Esophagus (tissue), 2 donors: ENCODE data around the gene CEACAM8. TPM values are rescaled to one million over a fixed set of nuclear protein-coding genes. Genes with fewer than 3 reads are reported as not detected.
"Not testable (repeated sequence)": the region's sequence is repeated elsewhere in the genome, so short reads cannot be mapped to it uniquely, and the experiment has no call there.

Experiments used
- H3K27ac ChIP-seq, 2 donors: one replicate each; pipeline ENCODE4 v1.5.1; 2013; ENCODE audit warnings: low read depth in 2 of 2, mild to moderate bottlenecking in 2 of 2, inconsistent platforms in 1 of 2, low read length in 1 of 2, moderate library complexity in 1 of 2
- H3K27me3 ChIP-seq, 2 donors: one replicate each; pipeline ENCODE4 v1.6.1; 2013; ENCODE audit warnings: low read length in 2 of 2, control low read depth in 1 of 2, mild to moderate bottlenecking in 1 of 2; ENCODE audit not compliant: insufficient read depth in 2 of 2, control insufficient read depth in 1 of 2
- H3K36me3 ChIP-seq, 2 donors: one replicate each; pipeline ENCODE4 v1.6.1; 2013; ENCODE audit warnings: low read length in 1 of 2; ENCODE audit not compliant: control insufficient read depth in 2 of 2, insufficient read depth in 2 of 2
- H3K4me1 ChIP-seq, 2 donors: one replicate each; pipeline ENCODE4 v1.6.1; 2013; ENCODE audit warnings: low read length in 1 of 2; ENCODE audit not compliant: control insufficient read depth in 2 of 2, insufficient read depth in 2 of 2
- H3K4me3 ChIP-seq, 2 donors: one replicate each; pipeline ENCODE4 v1.5.1; 2013; ENCODE audit warnings: low read length in 2 of 2, mild to moderate bottlenecking in 2 of 2, low read depth in 1 of 2, moderate library complexity in 1 of 2
- H3K9me3 ChIP-seq, 2 donors: one replicate each; pipeline ENCODE4 v1.6.1; 2013; ENCODE audit warnings: mild to moderate bottlenecking in 2 of 2, low read depth in 1 of 2, low read length in 1 of 2, moderate library complexity in 1 of 2; ENCODE audit not compliant: control insufficient read depth in 2 of 2, insufficient read depth in 1 of 2
- WGBS, 2 donors: extraction: QIAGEN DNeasy Blood & Tissue Kit; methylation state at CpG; one replicate each; pipeline ENCODE4 v1.1.7; 2013; 5-methylcytosine and 5-hydroxymethylcytosine counted together
- polyA plus RNA-seq, 2 donors: library from polyadenylated mRNA; stranded (reverse); fragments of 200-250 nt; gene quantifications; one replicate each; pipeline ENCODE4 v1.2.3, GENCODE V29; 2013
- donor health status: healthy with polysubstance abuse.
- donor health status: Bipolar disorder and iron deficiency.

Gene CEACAM8
- polyA plus RNA-seq, 2 donors = not detected

- 62 to 65% methylated on average over 4 of the region's 4 CpGs for WGBS, 2 donors
- H3K36me3 ChIP-seq = no peaks in the 10 kb centered on the region
- no peak overlapping the region for H3K4me3 ChIP-seq
- H3K4me1 ChIP-seq = no peaks in the 10 kb centered on the region
- H3K27ac ChIP-seq = no peak overlapping the region
- H3K27me3 ChIP-seq = no peaks in the 10 kb centered on the region
- peaks cover 2 to 5% of the 10 kb centered on the region in 2 donors for H3K9me3 ChIP-seq
These were observed 46.2 kb downstream of the CEACAM8 start for GRCh38 chr19:42548552-42548951.

DNA sequence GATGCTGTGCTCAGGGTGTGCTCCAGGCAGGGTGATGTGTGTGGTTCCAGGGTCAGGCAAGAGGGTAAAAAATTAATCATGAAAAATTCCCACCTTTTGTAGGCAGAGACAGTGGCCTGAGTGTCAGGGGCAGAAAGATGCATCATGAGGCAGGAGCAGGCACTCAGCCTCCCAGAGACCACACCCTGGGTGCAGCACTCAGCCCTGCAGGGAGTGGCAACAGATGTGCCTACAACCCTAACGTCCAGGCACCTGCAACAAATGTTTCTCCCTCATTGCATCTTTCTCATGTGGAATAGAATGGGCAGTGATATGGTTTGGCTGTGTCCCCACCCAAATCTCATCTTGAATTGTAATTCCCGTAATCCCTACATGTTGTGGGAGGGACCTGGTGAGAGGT, 46.8 kb downstream of the CEACAM8 start:
- no peaks in the 10 kb centered on the region for H3K36me3 ChIP-seq
- peaks cover 2 to 5% of the 10 kb centered on the region in 2 donors for H3K9me3 ChIP-seq
- no peak overlapping the region for H3K4me3 ChIP-seq
- no peaks in the 10 kb centered on the region for H3K27me3 ChIP-seq
- 52 to 53% methylated on average over 2 of the region's 2 CpGs for WGBS, 2 donors
- H3K27ac ChIP-seq = no peak overlapping the region
- H3K4me1 ChIP-seq = no peaks in the 10 kb centered on the region

DNA sequence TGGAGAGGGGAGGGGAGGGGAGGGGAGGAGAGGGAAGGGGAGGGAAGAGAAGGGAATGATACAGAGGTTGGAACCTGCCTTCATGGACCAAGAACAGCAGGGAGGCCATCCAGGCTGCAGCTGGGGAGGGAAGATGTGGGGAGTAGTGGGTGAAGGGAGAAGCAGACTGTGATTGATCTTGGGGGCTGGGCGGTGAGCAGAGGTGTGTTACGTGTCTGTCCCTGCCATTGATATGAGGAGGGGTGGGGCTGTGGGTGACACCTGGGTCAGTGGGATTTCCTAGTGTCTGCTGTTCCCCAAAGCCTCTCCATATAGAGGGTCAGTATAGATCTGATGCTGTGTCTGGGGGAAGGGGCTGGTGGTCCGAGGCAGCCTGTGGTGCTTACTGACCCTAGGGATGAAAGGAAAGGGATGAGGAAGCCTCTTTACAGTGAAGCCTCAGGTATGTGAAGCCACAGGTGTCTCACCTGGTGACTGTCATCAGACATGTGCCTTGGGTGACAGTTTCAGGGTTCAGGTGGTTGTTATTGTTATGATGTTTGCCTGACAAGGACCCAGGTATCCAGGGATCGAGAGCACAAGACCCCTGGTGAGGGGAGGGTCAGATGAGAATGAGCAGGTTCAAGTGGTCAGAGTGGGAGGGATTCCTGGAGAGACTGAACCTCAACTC, 47.8 kb downstream of the CEACAM8 start:
- Histone ChIP-seq H3K4me1 (no peaks in the 10 kb centered on the region), H3K27me3 (no peaks in the 10 kb centered on the region), H3K36me3 (no peaks in the 10 kb centered on the region), H3K4me3 (no peak overlapping the region), H3K9me3 (peaks cover 2 to 5% of the 10 kb centered on the region in 2 donors), H3K27ac (no peak overlapping the region)
- 78 to 80% methylated on average over 4 of the region's 4 CpGs for WGBS, 2 donors

DNA sequence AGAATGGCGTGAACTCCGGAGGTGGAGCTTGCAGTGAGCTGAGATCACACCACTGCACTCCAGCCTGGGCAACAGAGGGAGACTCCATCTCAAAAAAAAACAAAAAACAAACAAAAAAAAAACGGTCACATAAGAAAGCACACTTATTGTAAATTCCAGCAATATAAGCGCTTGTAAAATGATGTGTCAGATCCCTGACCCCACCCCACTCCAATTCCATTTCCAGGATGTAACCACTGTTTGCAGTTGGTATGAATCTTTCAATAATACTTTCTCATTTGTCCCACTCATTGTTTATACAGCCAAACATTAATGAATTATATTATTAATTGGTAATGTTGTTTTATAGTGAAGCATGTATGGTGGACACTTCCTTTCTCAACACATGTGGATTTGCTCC, 50.6 kb downstream of the CEACAM8 start:
- 77 to 84% methylated on average over 4 of the region's 4 CpGs for WGBS, 2 donors

DNA sequence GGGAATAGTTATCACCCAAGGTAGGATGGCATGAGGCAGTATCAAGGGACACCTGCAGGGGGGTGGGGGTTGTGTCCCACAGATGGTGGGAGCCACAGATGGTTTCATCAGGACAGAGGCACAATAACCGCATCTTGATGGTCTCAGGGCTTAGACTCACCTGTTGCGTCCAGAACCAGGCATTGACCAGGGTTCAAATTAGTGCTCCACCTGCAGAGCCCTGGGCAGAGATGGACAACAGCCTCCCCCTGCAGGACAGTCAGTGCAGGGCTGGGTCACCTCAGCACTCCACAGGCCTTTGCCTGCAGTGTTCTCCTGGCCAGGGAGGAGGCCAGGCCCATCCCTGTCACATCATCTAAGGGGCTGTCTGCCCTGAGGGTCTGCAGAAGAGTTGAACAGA, 51.9 kb downstream of the CEACAM8 start:
- no peak overlapping the region for H3K27ac ChIP-seq
- H3K27me3 ChIP-seq = no peaks in the 10 kb centered on the region
- no peaks in the 10 kb centered on the region for H3K9me3 ChIP-seq
- H3K4me1 ChIP-seq = no peaks in the 10 kb centered on the region
- H3K36me3 ChIP-seq = no peaks in the 10 kb centered on the region
- no peak overlapping the region for H3K4me3 ChIP-seq
- WGBS, 2 donors = 98 to 100% methylated on average over 2 of the region's 2 CpGs

More for the DNA sequence above, 50.6 kb downstream of the CEACAM8 start:
- Histone ChIP-seq H3K36me3 (no peaks in the 10 kb centered on the region), H3K27ac (no peak overlapping the region), H3K27me3 (no peaks in the 10 kb centered on the region), H3K4me3 (no peak overlapping the region), H3K4me1 (no peaks in the 10 kb centered on the region), H3K9me3 (no peaks in the 10 kb centered on the region)

GRCh38 chr19:42540071-42540553, 54.6 kb downstream of the CEACAM8 start:
- 62 to 71% methylated on average over 8 of the region's 8 CpGs for WGBS, 2 donors
- Histone ChIP-seq H3K27me3 (no peaks in the 10 kb centered on the region), H3K27ac (no peak overlapping the region), H3K36me3 (no peaks in the 10 kb centered on the region), H3K4me1 (no peaks in the 10 kb centered on the region), H3K9me3 (no peaks in the 10 kb centered on the region), H3K4me3 (no peak overlapping the region)

- Histone ChIP-seq H3K9me3 (no peaks in the 10 kb centered on the region), H3K4me1 (no peaks in the 10 kb centered on the region), H3K27me3 (no peaks in the 10 kb centered on the region), H3K4me3 (no peak overlapping the region), H3K36me3 (no peaks in the 10 kb centered on the region), H3K27ac (no peak overlapping the region)
- WGBS, 2 donors = 77 to 81% methylated on average over 7 of the region's 7 CpGs
These were observed 55.6 kb downstream of the CEACAM8 start for GRCh38 chr19:42538841-42539709.

DNA sequence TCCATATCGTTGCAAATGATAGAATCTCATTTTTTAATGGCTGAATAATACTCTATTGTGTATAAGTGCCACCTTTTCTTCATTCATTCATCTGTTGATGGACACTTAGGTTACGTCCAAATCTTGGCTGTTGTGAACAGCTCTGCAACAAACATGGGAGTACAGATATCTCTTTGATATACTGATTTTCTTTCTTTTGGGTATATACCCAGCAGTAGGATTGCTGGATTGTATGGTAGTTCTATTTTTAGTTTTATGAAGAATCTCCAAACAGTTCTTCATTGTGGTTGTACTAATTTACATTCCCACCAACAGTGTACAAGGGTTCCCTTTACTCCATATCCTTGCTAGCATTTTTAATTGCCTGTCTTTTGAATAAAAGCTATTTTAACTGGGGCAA, 59.4 kb downstream of the CEACAM8 start:
- H3K4me3 ChIP-seq = not testable (repeated sequence)
- 75 to 76% methylated on average over 2 of the region's 2 CpGs for WGBS, 2 donors

DNA sequence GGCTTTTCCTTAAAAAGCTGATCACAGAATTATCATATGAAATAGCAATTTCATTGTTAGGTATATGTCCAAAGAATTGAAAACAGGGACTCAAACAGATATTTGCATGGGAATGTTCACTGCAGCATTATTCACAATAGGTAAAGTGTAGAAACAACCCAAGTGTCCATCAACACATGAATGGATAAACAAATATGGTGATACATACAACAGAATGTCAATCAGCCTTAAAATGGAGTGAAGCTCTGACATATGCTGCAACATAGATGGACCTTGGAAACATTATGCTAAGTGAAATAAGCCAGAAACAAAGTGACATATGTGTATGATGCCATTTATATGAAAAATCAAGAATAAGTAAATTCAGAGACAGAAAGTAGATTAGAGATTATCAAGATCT, 60.3 kb downstream of the CEACAM8 start:
- Histone ChIP-seq H3K36me3 (no peaks in the 10 kb centered on the region), H3K27me3 (no peaks in the 10 kb centered on the region), H3K27ac (no peak overlapping the region)

More for the DNA sequence above, 59.4 kb downstream of the CEACAM8 start:
- H3K27me3 ChIP-seq, H3K9me3 ChIP-seq, H3K4me1 ChIP-seq, H3K27ac ChIP-seq, H3K36me3 ChIP-seq: not testable (repeated sequence)

More for the DNA sequence above, 60.3 kb downstream of the CEACAM8 start:
- H3K9me3 ChIP-seq = no peaks in the 10 kb centered on the region
- H3K4me1 ChIP-seq = peaks cover 0 to 2% of the 10 kb centered on the region in 2 donors
- no peak overlapping the region for H3K4me3 ChIP-seq
